D721Med (cell line): ENCODE data around the gene MARCHF11.

Source experiments
- DNase-seq: peaks from one replicate; pipeline ENCODE4 v3.0.0; 2011; ENCODE audit warnings: low spot score; ENCODE audit not compliant: insufficient read length
- FAIRE-seq: peaks from 2 replicates; lab custom pipeline; 2011; peaks lifted over from hg19 to GRCh38; lab: Jason Lieb, UNC
- TF ChIP-seq, protein P1 (sequence below): IDR thresholded peaks from 2 replicates; pipeline ENCODE4 v1.5.1; 2012; ENCODE audit warnings: mild to moderate bottlenecking, control low read depth; ENCODE audit not compliant: insufficient read depth; ENCODE audit errors: missing control alignments

The MARCHF11 gene

DNA sequence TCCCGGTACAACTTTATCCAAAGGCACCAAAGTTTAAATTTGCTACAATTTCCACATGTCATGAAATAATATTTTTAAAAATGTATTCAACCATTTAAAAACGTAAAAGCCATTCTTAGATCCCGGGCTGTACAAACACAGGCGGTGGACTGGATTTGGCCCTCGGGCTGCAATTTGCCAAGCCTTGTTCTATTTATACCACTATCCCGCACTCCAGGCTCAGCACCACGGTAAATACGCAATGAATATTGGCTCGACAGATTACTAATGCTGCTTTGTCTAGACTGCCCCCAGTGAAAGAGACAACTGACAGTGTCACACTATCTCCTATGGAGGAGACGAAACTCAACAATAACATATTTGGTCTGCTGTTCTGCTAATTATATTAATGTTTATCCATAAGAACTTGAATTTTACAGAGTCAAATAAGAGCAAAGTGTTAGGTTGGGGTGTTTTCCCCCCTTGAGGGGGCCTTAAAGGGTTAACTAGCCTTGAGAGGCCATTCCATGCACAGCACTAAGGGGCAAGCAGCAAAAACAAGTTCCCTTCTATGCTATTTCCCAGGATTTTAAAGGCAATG is 98.1 kb downstream of the MARCHF11 start:
- no peak for FAIRE-seq

DNA sequence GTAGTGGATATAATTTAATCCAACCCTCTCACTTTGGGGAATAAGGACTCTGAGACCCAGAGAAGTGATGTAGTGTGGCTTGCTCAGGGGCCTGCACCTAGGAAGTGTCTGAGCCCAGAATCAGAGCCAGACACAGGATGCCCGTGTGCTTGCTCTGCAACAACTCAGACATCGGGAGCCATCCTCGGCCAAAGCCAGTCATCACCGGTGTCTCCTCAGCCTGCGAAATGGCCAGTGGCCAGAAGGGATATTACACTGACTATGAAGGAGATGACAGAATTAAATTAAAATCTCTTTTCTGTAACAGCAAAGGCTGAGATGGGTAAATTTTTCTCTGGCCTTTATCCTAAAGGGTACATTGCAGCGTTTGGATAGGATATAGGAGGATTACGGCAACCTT is 102.9 kb downstream of the MARCHF11 start:
- FAIRE-seq (no peak), DNase-seq (no peak)
- TF ChIP-seq, protein P1, sequence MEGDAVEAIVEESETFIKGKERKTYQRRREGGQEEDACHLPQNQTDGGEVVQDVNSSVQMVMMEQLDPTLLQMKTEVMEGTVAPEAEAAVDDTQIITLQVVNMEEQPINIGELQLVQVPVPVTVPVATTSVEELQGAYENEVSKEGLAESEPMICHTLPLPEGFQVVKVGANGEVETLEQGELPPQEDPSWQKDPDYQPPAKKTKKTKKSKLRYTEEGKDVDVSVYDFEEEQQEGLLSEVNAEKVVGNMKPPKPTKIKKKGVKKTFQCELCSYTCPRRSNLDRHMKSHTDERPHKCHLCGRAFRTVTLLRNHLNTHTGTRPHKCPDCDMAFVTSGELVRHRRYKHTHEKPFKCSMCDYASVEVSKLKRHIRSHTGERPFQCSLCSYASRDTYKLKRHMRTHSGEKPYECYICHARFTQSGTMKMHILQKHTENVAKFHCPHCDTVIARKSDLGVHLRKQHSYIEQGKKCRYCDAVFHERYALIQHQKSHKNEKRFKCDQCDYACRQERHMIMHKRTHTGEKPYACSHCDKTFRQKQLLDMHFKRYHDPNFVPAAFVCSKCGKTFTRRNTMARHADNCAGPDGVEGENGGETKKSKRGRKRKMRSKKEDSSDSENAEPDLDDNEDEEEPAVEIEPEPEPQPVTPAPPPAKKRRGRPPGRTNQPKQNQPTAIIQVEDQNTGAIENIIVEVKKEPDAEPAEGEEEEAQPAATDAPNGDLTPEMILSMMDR: no peak

More for the DNA sequence above, 98.1 kb downstream of the MARCHF11 start:
- no peak for DNase-seq
- TF ChIP-seq, protein P1: no peak

DNA sequence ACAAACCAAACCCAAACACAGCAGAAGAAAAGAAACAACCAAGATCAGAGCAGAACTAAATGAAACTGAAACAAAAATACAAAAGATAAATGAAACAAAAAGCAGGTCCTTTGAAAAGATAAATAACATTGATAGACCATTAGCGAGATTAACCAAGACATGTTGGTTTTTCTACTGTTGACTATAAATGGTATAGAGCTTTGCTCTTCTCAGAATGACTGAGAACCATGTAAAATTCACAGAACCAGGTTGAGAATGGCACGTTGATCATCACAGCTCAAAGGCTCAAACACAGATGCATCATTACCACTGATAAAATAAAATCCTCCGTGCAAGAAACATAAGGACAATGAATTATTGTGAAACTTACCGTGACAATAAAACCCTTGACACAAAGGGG is 105.2 kb downstream of the MARCHF11 start:
- FAIRE-seq (no peak), DNase-seq (no peak)

DNA sequence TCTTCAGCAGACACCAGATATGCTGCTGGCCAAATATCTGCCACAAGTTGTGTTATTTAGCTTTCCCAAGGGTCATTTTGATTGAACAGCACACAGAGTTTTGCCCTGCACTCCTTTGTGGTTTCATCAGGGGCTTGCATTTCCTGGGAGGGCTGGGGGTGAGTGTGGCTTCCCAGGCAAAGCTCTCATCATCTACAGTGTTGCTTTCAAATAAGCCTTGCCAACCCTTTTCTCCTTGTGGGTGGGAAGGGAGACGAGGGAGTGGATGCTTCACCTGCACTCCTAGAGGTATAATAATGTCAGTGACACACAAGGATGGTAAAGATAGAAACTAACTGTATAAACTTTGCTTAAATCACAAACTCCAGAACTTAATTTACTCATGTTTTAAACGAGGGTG is 107.0 kb downstream of the MARCHF11 start:
- TF ChIP-seq, protein P1: no peak
- FAIRE-seq (no peak), DNase-seq (no peak)

More for the DNA sequence above, 105.2 kb downstream of the MARCHF11 start:
- TF ChIP-seq, protein P1: no peak

DNA sequence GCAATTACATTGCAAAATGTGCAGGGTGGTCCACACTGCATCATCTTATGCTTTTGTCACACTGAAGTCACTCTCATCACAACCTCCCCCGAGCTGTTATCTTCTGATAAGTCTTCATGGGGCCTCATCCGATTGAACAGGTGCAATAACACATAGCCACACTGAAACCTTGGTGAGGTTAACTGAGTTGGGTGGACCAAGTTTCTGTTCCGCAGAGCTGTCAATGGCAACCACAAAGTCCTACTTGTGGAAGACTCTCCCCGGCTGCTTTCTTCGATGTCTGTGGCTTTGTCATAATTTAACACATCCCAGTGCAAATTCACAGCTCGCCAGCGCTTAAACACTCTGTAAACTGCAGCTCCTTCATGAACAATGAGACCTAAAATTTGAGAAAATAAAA is 112.2 kb downstream of the MARCHF11 start:
- TF ChIP-seq, protein P1: no peak
- FAIRE-seq (no peak), DNase-seq (no peak)

DNA sequence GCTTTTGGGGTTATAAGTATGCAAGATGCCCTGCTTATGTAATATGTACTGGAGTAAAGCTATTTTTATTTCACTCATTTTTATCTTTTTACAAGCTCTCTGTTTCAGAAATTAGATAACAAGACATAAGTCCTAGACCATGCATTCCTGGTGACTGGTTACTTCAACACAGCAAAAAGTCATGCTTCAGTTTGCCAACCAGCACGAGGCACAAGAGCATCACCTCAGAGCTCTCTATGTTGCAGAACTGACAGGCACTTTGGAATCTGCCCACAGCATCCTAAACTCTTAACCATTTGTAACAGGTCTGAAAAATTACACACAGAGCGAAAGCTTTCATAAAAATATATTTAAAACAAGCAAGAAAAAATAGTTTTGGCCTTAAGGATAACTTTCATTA is 112.8 kb downstream of the MARCHF11 start:
- FAIRE-seq (no peak), DNase-seq (no peak)
- TF ChIP-seq, protein P1: no peak

DNA sequence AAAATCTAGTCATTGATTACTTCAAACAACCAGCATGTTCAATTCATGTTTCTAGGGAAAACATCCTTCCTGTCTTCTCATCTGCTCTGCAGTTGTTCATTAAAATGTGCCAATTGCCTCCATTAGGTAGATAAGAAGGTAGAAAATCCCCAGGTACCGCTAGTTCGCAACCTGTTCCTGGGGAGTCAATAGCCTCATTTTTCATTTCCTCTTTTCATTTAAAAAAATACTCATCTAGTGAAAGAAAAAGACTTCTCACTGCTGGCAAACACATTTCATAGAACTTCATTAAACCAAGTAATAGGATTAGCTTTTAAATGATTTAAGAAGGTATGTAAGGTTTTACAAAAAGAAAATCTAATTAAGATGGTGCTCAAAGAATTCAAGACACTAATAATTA is 113.3 kb downstream of the MARCHF11 start:
- TF ChIP-seq, protein P1: no peak
- FAIRE-seq (no peak), DNase-seq (no peak)
